ENCODE data around the gene AVPR2. TPM values are rescaled to one million over a fixed set of nuclear protein-coding genes. Genes with fewer than 3 reads are reported as not detected.

The AVPR2 gene
- total RNA-seq, 1 experiment from 2014 or later = 10.6 TPM

DNA sequence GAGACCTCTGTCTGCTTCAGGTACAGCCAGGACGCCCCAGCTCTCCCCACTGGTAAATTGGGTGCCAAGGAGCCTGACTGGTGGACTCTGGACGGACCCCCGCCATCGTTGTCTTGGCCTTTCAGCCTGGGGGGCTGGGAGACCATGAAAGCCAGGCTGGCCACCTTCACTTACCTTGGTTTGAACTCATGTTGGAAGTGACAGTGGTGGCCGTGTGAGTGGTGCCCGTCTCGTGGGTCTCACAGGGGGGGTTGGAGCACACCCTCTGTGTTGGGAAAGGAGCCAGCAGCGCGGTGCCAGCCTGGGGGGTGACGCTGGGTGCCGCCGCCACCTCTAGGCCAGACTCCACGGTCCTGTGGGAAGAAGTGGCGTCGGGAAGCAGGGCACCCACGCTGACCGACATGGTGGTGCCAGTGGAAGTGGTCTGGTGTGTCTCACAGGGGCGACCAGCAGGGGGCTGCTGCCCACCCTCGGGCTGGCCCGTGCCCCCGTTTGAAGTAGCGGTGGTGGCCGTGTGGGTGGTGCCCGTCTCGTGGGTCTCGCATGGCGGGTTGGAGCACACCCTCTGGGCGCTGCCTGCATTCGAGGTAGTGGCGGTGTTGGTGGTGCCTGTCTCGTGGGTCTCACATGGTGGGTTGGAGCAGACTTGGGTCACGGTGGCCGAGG lies 49.6 kb downstream of the AVPR2 start:
- POLR2A ChIA-PET = no interaction called here
- no TSS peak for BruUV-seq (replicated peaks)
- Histone ChIP-seq H3K27me3 (ENCODE audit: control insufficient read depth, insufficient read depth, low read length) (no peaks in the 10 kb centered on the region), H3K27ac (ENCODE audit: low read length) (0 out of 2 replicates have a peak overlapping the region, but pooled peaks have one; percentile 1), H3K9me3 (ENCODE audit: control insufficient read depth, insufficient read depth, low read depth, low read length) (no peaks in the 10 kb centered on the region), H3K4me1 (ENCODE audit: control insufficient read depth, insufficient read depth, low read length) (peaks cover 4% of the 10 kb centered on the region), H3K36me3 (ENCODE audit: control insufficient read depth, insufficient read depth, low read length) (peaks cover 2% of the 10 kb centered on the region), H3K4me3 (ENCODE audit: low read depth in 2 of 2, low read length in 2 of 2) (no peak overlapping the region)
- TF ChIP-seq, protein P1, sequence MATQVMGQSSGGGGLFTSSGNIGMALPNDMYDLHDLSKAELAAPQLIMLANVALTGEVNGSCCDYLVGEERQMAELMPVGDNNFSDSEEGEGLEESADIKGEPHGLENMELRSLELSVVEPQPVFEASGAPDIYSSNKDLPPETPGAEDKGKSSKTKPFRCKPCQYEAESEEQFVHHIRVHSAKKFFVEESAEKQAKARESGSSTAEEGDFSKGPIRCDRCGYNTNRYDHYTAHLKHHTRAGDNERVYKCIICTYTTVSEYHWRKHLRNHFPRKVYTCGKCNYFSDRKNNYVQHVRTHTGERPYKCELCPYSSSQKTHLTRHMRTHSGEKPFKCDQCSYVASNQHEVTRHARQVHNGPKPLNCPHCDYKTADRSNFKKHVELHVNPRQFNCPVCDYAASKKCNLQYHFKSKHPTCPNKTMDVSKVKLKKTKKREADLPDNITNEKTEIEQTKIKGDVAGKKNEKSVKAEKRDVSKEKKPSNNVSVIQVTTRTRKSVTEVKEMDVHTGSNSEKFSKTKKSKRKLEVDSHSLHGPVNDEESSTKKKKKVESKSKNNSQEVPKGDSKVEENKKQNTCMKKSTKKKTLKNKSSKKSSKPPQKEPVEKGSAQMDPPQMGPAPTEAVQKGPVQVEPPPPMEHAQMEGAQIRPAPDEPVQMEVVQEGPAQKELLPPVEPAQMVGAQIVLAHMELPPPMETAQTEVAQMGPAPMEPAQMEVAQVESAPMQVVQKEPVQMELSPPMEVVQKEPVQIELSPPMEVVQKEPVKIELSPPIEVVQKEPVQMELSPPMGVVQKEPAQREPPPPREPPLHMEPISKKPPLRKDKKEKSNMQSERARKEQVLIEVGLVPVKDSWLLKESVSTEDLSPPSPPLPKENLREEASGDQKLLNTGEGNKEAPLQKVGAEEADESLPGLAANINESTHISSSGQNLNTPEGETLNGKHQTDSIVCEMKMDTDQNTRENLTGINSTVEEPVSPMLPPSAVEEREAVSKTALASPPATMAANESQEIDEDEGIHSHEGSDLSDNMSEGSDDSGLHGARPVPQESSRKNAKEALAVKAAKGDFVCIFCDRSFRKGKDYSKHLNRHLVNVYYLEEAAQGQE (IDR thresholded peaks at IDR 0.05; ENCODE audit: insufficient read depth in 1 of 2, low read depth in 2 of 2, low read length in 1 of 2) = no peak
- TF ChIP-seq SIN3A (IDR thresholded peaks at IDR 0.05; ENCODE audit: borderline replicate concordance, insufficient read depth, low read depth, low read length) = no peak
- TF ChIP-seq POLR2AphosphoS5 (IDR thresholded peaks at IDR 0.05; ENCODE audit: low read depth, low read length) = no peak
- TF ChIP-seq TCF7L2 (IDR thresholded peaks at IDR 0.05; ENCODE audit: low read depth, low read length) = no peak
- TF ChIP-seq, protein P2, sequence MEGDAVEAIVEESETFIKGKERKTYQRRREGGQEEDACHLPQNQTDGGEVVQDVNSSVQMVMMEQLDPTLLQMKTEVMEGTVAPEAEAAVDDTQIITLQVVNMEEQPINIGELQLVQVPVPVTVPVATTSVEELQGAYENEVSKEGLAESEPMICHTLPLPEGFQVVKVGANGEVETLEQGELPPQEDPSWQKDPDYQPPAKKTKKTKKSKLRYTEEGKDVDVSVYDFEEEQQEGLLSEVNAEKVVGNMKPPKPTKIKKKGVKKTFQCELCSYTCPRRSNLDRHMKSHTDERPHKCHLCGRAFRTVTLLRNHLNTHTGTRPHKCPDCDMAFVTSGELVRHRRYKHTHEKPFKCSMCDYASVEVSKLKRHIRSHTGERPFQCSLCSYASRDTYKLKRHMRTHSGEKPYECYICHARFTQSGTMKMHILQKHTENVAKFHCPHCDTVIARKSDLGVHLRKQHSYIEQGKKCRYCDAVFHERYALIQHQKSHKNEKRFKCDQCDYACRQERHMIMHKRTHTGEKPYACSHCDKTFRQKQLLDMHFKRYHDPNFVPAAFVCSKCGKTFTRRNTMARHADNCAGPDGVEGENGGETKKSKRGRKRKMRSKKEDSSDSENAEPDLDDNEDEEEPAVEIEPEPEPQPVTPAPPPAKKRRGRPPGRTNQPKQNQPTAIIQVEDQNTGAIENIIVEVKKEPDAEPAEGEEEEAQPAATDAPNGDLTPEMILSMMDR (IDR thresholded peaks at IDR 0.05) = no peak
- in situ Hi-C loops (cut with HindIII; ENCODE audit: low pct_unique_long_range_greater_than_20kb, low sequenced_read_pairs) = no loop called here
- intact Hi-C loops (cut with micrococcal nuclease; ENCODE audit: unreplicated experiment) = no loop called here
- CTCF ChIA-PET = interaction anchor here (0.8 kb wide), 1 partner anchor 142 kb away, joined by 3 read pairs; no protein-coding TSS in a partner anchor
- ATAC-seq = no peak
- DNase-seq (ENCODE audit: low read depth, low spot score) = no peak

DNA sequence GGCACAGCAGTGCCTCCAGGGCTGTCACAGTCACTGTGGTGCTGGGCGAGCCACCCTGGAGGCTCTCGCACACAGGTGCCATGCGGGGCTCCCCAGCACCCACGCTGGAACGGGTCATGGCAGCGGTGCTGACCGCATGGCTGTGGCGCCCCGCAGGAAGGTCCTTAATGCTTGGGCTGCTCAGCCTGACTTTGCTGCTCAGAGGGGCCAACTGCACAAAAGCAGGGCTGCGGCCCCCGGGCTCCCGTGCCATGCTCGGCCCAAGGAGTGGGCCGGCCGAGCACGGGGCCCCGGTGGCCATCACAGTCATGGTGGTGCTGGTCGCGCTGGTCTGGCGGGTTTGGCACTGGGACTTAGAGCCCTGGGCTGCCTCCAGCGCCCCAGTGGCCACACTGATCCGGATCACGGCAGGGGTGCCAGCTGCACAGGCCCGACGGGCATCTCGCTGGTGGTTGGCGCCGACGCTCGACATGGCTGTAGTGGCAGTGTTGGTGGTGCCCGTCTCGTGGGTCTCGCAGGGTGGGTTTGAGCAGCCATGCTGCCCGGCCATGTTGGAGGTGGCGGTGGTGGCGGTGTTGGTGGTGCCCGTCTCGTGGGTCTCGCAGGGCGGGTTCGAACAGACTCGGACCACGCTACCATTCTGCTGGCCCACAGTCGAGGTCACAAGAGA lies 50.2 kb downstream of the AVPR2 start:
- Histone ChIP-seq H3K36me3 (ENCODE audit: control insufficient read depth, insufficient read depth, low read length) (peaks cover 2% of the 10 kb centered on the region), H3K4me1 (ENCODE audit: control insufficient read depth, insufficient read depth, low read length) (no peaks in the 10 kb centered on the region), H3K9me3 (ENCODE audit: control insufficient read depth, insufficient read depth, low read depth, low read length) (no peaks in the 10 kb centered on the region), H3K27ac (ENCODE audit: low read length) (no peak overlapping the region), H3K27me3 (ENCODE audit: control insufficient read depth, insufficient read depth, low read length) (no peaks in the 10 kb centered on the region), H3K4me3 (ENCODE audit: low read depth in 2 of 2, low read length in 2 of 2) (no peak overlapping the region)
- TF ChIP-seq, protein P2 (IDR thresholded peaks at IDR 0.05) = no peak
- TF ChIP-seq POLR2AphosphoS5 (IDR thresholded peaks at IDR 0.05; ENCODE audit: low read depth, low read length) (no peak), SIN3A (IDR thresholded peaks at IDR 0.05; ENCODE audit: borderline replicate concordance, insufficient read depth, low read depth, low read length) (no peak), TCF7L2 (IDR thresholded peaks at IDR 0.05; ENCODE audit: low read depth, low read length) (no peak)
- TF ChIP-seq, protein P1 (IDR thresholded peaks at IDR 0.05; ENCODE audit: insufficient read depth in 1 of 2, low read depth in 2 of 2, low read length in 1 of 2) = no peak
- ATAC-seq (no peak), DNase-seq (ENCODE audit: low read depth, low spot score) (no peak)
- intact Hi-C loops (cut with micrococcal nuclease; ENCODE audit: unreplicated experiment) (no loop called here), in situ Hi-C loops (cut with HindIII; ENCODE audit: low pct_unique_long_range_greater_than_20kb, low sequenced_read_pairs) (no loop called here)
- POLR2A ChIA-PET = no interaction called here
- CTCF ChIA-PET = no interaction called here
- TSS peak; percentile 39 for BruUV-seq (replicated peaks)
